Natural killer cell (primary cell): ENCODE data around the gene ADORA2A. TPM values are rescaled to one million over a fixed set of nuclear protein-coding genes. Genes with fewer than 3 reads are reported as not detected.

Source experiments
- ATAC-seq, 3 donors: fragments of 150-1000 bp in 2 of 3; fragments of 200-7000 bp in 1 of 3; cut with Tn5 transposase; 1 replicate in 1 of 3; 2 replicates in 2 of 3; pipeline ENCODE4 v1.10.0; 2021; ENCODE audit warnings: mild to moderate bottlenecking in 2 of 3, moderate library complexity in 2 of 3
- DNase-seq, 2 donors: peaks; one replicate each; pipeline versions ENCODE4 v3.0.0 to v3.0.0-alpha.2; 2013 to 2021; ENCODE audit warnings: mixed read lengths in 1 of 2
- H3K27ac ChIP-seq: one replicate; pipeline ENCODE4 v1.5.1; 2013; ENCODE audit warnings: mild to moderate bottlenecking, low read length
- H3K27me3 ChIP-seq: one replicate; pipeline ENCODE4 v1.6.1; 2013; ENCODE audit warnings: low read length; ENCODE audit not compliant: control insufficient read depth, insufficient read depth
- H3K36me3 ChIP-seq: one replicate; pipeline ENCODE4 v1.6.1; 2013; ENCODE audit warnings: low read length; ENCODE audit not compliant: control insufficient read depth, insufficient read depth
- H3K4me1 ChIP-seq: one replicate; pipeline ENCODE4 v1.6.1; 2013; ENCODE audit warnings: low read length; ENCODE audit not compliant: control insufficient read depth, insufficient read depth
- H3K4me3 ChIP-seq: one replicate; pipeline ENCODE4 v1.5.1; 2013; ENCODE audit warnings: low read length
- H3K9me3 ChIP-seq: one replicate; pipeline ENCODE4 v1.6.1; 2013; ENCODE audit warnings: low read length; ENCODE audit not compliant: control insufficient read depth, insufficient read depth
- H3K27ac Mint-ChIP-seq, 2 donors: one replicate each; pipeline ENCODE4 v1.8.0; 2022; ENCODE audit warnings: mild to moderate bottlenecking in 2 of 2, mixed read lengths in 2 of 2, moderate library complexity in 1 of 2
- H3K27me3 Mint-ChIP-seq, 2 donors: one replicate each; pipeline ENCODE4 v1.8.0; 2022; ENCODE audit warnings: low read depth in 2 of 2, mixed read lengths in 2 of 2
- H3K36me3 Mint-ChIP-seq: one replicate; pipeline ENCODE4 v1.8.0; 2022; ENCODE audit warnings: mixed read lengths
- H3K4me1 Mint-ChIP-seq, 2 donors: one replicate each; pipeline ENCODE4 v1.8.0; 2022; ENCODE audit warnings: mixed read lengths in 2 of 2
- H3K4me3 Mint-ChIP-seq: one replicate; pipeline ENCODE4 v1.8.0; 2022; ENCODE audit warnings: mild to moderate bottlenecking, moderate library complexity, mixed read lengths
- H3K9me3 Mint-ChIP-seq, 2 donors: one replicate each; pipeline ENCODE4 v1.8.0; 2022; ENCODE audit warnings: mixed read lengths in 2 of 2
- WGBS: methylation state at CpG from one replicate; pipeline ENCODE4 v1.1.7; 2013; ENCODE audit warnings: missing lambda C conversion rate; ENCODE audit not compliant: insufficient coverage; 5-methylcytosine and 5-hydroxymethylcytosine counted together
- intact Hi-C: fragments of 100-400 bp; cut with micrococcal nuclease; formaldehyde crosslinking; loops from one replicate; pipeline ENCODE4 v1.14.2; 2022
- total RNA-seq, 4 donors: library from RNA; stranded (reverse); fragments of 120-200 nt in 1 of 4; gene quantifications; one replicate each; pipeline versions ENCODE4 v1.2.3 to v1.2.4, GENCODE V29; 2013 to 2022
- TF ChIP-seq, protein P1 (sequence below): fragments of 200-600 bp; IDR thresholded peaks from one replicate; pipeline ENCODE4 v1.8.0; 2022; ENCODE audit warnings: antibody characterized with exemption

ADORA2A gene
- total RNA-seq, 3 donors from 2014 or later (not counting 1 experiment from before 2014, with no cell fraction given): 11.0 to 15.0 (median 11.7) TPM

DNA sequence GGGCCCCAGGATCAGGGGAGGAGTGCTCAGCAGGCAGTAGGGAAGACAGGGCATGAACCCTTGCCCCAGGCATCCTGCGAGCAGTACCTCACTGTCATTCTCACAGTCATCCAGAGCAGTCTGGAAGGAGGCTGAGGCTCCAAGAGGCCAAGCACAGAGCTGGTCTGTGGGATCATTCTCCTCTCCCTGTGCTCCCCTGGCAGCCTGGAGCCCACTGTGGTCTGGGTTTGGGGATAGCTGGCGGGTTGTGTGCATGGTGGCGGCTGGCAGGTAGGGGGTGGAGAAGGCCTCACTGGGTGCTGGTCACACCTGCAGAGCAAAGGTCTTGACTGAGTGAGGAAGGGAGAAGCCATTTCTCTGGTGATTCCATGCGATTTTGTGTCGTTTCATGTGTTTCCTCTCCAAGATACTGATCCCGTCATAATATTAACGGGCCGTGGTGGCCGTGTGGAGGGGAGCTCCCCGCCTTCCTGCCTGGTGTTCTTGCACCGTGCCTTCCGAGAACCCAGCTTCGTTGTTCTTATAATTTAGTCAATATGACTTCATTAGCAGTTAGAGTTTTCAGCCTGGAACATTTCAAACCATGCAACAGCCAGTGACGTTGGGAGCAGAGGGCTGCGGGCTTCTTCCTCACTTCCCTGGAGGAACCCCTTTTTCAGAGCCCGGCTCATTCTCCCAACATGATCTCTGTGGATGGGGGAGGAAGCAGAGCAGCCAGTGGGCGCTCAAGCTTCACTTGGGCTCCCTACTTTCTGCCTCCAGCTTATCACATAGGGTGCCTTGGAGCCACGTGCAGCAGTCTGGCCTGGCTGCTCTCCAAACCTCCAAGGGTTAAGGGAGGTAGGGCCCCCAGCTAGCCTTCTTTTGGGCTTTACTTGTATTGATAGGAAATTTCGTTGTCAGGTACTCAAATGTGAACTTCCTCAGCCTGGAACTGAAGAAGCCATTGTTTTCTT is 20.8 kb upstream of the ADORA2A start:
- H3K36me3 ChIP-seq: peaks cover 1% of the 10 kb centered on the region

DNA sequence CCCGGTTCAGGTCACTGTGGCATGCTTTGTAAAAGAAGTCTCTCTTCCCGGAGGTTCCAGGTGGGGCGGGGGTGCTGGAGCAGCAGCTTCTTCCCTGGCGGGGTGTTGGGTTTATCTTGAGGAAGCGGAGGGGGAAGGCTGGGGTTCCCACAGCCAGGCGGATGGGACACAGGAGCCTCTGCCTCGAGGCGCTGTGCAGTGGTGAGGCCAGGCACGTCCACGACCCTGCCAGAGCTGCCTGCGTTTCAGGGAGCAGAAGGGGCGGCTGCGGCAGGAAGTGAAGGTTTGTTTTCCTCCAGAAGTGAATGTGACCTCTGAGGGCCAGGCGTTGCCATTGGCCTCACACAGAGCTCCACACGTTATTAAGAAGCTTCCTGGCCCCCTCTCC is 20.1 kb upstream of the ADORA2A start:
- Mint-ChIP-seq H3K9me3 (no peaks in the 10 kb centered on the region), H3K36me3 (no peaks in the 10 kb centered on the region), H3K27me3 (no peaks in the 10 kb centered on the region), H3K4me3 (peak overlapping the region; percentile 56), H3K4me1 (peaks cover 37 to 43% of the 10 kb centered on the region in 2 donors), H3K27ac (peak overlapping the region; percentile 29 to 63)
- intact Hi-C loops: no loop called here
- no peak for DNase-seq
- H3K9me3 ChIP-seq: no peaks in the 10 kb centered on the region
- peaks cover 4% of the 10 kb centered on the region for H3K36me3 ChIP-seq
- no peak overlapping the region for H3K27ac ChIP-seq
- TF ChIP-seq, protein P1, sequence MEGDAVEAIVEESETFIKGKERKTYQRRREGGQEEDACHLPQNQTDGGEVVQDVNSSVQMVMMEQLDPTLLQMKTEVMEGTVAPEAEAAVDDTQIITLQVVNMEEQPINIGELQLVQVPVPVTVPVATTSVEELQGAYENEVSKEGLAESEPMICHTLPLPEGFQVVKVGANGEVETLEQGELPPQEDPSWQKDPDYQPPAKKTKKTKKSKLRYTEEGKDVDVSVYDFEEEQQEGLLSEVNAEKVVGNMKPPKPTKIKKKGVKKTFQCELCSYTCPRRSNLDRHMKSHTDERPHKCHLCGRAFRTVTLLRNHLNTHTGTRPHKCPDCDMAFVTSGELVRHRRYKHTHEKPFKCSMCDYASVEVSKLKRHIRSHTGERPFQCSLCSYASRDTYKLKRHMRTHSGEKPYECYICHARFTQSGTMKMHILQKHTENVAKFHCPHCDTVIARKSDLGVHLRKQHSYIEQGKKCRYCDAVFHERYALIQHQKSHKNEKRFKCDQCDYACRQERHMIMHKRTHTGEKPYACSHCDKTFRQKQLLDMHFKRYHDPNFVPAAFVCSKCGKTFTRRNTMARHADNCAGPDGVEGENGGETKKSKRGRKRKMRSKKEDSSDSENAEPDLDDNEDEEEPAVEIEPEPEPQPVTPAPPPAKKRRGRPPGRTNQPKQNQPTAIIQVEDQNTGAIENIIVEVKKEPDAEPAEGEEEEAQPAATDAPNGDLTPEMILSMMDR: no peak
- H3K4me3 ChIP-seq: no peak overlapping the region
- H3K27me3 ChIP-seq: no peaks in the 10 kb centered on the region
- WGBS: 43% methylated on average over 15 of the region's 15 CpGs
- ATAC-seq: no peak
- peaks cover 43% of the 10 kb centered on the region for H3K4me1 ChIP-seq

More for the DNA sequence above, 20.8 kb upstream of the ADORA2A start:
- Mint-ChIP-seq H3K36me3 (no peaks in the 10 kb centered on the region), H3K4me1 (peaks cover 41 to 45% of the 10 kb centered on the region in 2 donors), H3K9me3 (no peaks in the 10 kb centered on the region), H3K27ac (peak overlapping the region in 1 of 2 donors; percentile 63), H3K4me3 (peak overlapping the region; percentile 56), H3K27me3 (no peaks in the 10 kb centered on the region)
- 88% methylated on average over 19 of the region's 19 CpGs for WGBS
- H3K4me3 ChIP-seq: no peak overlapping the region
- ATAC-seq (no peak), DNase-seq (no peak)
- TF ChIP-seq, protein P1: no peak
- intact Hi-C loops: no loop called here
- no peak overlapping the region for H3K27ac ChIP-seq
- H3K4me1 ChIP-seq: peaks cover 48% of the 10 kb centered on the region
- no peaks in the 10 kb centered on the region for H3K9me3 ChIP-seq
- H3K27me3 ChIP-seq: no peaks in the 10 kb centered on the region

DNA sequence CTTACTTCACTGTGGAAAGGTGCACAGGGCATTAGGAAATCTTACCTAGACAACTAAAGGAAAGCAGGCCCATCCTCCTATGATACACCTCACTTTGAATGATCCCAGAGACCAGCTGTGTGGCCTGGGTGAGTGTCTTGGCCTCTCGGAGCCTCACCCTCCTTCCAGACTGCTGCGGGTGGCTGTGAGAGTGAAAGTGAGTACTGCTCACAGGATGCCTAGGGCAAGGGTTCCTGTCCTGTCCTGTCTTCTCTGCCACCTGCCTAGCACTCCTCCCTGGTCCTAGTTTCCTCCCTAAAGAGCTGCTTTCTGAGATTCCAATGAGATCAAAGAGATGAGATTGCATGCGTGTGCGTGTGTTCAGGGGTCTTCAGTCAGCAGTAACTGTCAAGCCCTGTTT is 19.5 kb upstream of the ADORA2A start:
- peaks cover 40% of the 10 kb centered on the region for H3K4me1 ChIP-seq
- Mint-ChIP-seq H3K4me1 (peaks cover 34 to 40% of the 10 kb centered on the region in 2 donors), H3K4me3 (peak overlapping the region; percentile 52), H3K27me3 (no peaks in the 10 kb centered on the region), H3K9me3 (no peaks in the 10 kb centered on the region), H3K27ac (peak overlapping the region; percentile 29 to 63), H3K36me3 (no peaks in the 10 kb centered on the region)
- DNase-seq (no peak), ATAC-seq (peak in 1 of 3 donors; percentile 30)
- TF ChIP-seq, protein P1: no peak
- H3K4me3 ChIP-seq: no peak overlapping the region
- intact Hi-C loops: no loop called here
- no peak overlapping the region for H3K27ac ChIP-seq
- 92% methylated on average over 4 of the region's 4 CpGs for WGBS
- H3K27me3 ChIP-seq: no peaks in the 10 kb centered on the region
- H3K9me3 ChIP-seq: no peaks in the 10 kb centered on the region
- peaks cover 4% of the 10 kb centered on the region for H3K36me3 ChIP-seq
